Upper lobe of right lung (tissue), 1 donor: ENCODE results near the gene WDR27. TPM values are rescaled to one million over a fixed set of nuclear protein-coding genes. Genes with fewer than 3 reads are reported as not detected.
"Not testable (repeated sequence)": the region's sequence is repeated elsewhere in the genome, so short reads cannot be mapped to it uniquely, and the experiment has no call there.

Experiments
- ATAC-seq: fragments of 200-7000 bp; cut with Tn5 transposase; one replicate; pipeline ENCODE4 v1.9.1; 2020; ENCODE audit warnings: mild to moderate bottlenecking, moderate library complexity
- DNase-seq: peaks from one replicate; pipeline ENCODE4 v3.0.0-alpha.2; 2020
- H3K27ac ChIP-seq: fragments of 200-600 bp; one replicate; pipeline ENCODE4 v1.8.0; 2022
- H3K27me3 ChIP-seq: fragments of 200-600 bp; one replicate; pipeline ENCODE4 v1.8.0; 2022; ENCODE audit warnings: mild to moderate bottlenecking
- H3K36me3 ChIP-seq: fragments of 200-600 bp; one replicate; pipeline ENCODE4 v1.8.0; 2022
- H3K4me1 ChIP-seq: fragments of 200-600 bp; one replicate; pipeline ENCODE4 v1.8.0; 2022
- H3K4me3 ChIP-seq: fragments of 200-600 bp; one replicate; pipeline ENCODE4 v1.8.0; 2022; ENCODE audit warnings: mild to moderate bottlenecking
- H3K9me3 ChIP-seq: fragments of 200-600 bp; one replicate; pipeline ENCODE4 v1.8.0; 2022
- intact Hi-C: fragments of 100-400 bp; cut with DNase I; formaldehyde crosslinking; loops from one replicate; pipeline ENCODE4 v1.11.0; 2022
- total RNA-seq: library from RNA; stranded (reverse); fragmentation: NEBNext Ultra II Directional; extraction: Animal tissue kit (Norgen Biotek cat#: 25700); gene quantifications from one replicate; pipeline ENCODE4 v1.2.1, GENCODE V29; 2021
- TF ChIP-seq, protein P1 (sequence below): fragments of 200-600 bp; IDR thresholded peaks from one replicate; pipeline ENCODE4 v1.8.0; 2022; ENCODE audit warnings: antibody characterized with exemption
- donor health status: DM: no; HTN: yes; CAD: no; lungs with severe emphysema.

The WDR27 gene
- total RNA-seq, 1 donor from 2014 or later, result 39.0 TPM

DNA sequence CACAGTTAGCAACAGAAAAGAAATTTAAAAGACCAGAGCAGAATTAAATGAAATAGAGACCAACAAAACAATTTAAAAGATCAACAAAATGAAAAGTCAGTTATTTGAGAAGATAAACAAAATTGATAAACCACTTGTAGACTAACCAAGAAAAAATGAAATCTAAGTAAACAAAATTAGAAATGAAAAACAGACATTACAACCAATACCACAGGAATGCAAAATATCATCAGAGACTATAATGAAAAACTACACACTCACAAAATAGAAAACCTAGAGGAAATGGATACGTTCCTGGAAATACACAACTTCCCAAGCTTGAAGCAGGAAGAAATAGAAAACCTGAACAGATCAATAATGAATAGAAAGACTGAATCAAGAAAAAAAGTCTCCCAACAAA is 97.8 kb downstream of the WDR27 start:
- Histone ChIP-seq H3K4me1 (no peaks in the 10 kb centered on the region), H3K36me3 (no peaks in the 10 kb centered on the region), H3K4me3 (no peak overlapping the region), H3K27me3 (no peaks in the 10 kb centered on the region), H3K27ac (no peak overlapping the region), H3K9me3 (no peaks in the 10 kb centered on the region)
- DNase-seq (no peak), ATAC-seq (no peak)
- TF ChIP-seq, protein P1, sequence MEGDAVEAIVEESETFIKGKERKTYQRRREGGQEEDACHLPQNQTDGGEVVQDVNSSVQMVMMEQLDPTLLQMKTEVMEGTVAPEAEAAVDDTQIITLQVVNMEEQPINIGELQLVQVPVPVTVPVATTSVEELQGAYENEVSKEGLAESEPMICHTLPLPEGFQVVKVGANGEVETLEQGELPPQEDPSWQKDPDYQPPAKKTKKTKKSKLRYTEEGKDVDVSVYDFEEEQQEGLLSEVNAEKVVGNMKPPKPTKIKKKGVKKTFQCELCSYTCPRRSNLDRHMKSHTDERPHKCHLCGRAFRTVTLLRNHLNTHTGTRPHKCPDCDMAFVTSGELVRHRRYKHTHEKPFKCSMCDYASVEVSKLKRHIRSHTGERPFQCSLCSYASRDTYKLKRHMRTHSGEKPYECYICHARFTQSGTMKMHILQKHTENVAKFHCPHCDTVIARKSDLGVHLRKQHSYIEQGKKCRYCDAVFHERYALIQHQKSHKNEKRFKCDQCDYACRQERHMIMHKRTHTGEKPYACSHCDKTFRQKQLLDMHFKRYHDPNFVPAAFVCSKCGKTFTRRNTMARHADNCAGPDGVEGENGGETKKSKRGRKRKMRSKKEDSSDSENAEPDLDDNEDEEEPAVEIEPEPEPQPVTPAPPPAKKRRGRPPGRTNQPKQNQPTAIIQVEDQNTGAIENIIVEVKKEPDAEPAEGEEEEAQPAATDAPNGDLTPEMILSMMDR, result no peak
- intact Hi-C loops, result no loop called here

DNA sequence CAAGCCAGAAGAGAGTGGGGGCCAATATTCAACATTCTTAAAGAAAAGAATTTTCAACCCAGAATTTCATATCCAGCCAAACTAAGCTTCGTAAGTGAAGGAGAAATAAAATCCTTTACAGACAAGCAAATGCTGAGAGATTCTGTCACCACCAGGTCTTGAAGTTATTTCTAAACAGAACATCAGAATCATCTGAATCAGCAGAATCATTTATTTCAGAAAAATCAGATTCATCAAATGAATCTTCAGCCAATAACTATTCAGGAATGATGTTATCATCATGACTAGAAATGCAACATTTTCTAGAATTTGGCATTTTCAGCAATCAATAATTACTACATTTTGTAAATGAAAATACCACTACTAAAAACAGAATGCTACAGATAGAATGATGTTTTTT is 100.7 kb downstream of the WDR27 start:
- H3K27ac ChIP-seq, H3K9me3 ChIP-seq, H3K4me1 ChIP-seq, H3K4me3 ChIP-seq, H3K27me3 ChIP-seq, intact Hi-C loops, ATAC-seq, H3K36me3 ChIP-seq, DNase-seq: not testable (repeated sequence)

DNA sequence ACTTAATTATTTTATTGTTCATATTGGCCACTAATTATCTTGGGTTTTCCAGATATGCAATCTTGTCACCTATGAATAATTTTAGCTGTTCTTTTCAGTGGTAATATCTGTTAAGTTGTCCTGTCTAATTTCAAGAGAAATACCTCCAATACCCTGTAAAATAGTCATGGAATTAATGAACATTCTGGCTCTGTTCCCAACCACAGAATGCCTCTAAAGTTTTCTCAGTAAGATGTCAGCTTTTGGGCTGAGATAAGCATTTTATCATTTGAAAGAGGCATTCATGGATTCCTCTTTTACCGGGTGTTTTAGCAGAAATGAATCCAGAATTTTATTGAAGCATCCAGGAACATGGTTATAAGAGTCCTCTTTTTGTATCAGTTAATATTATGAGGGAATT is 109.3 kb downstream of the WDR27 start:
- DNase-seq (no peak), ATAC-seq (no peak)
- H3K4me3 ChIP-seq, result no peak overlapping the region
- no peaks in the 10 kb centered on the region for H3K27me3 ChIP-seq
- H3K36me3 ChIP-seq, result no peaks in the 10 kb centered on the region
- H3K27ac ChIP-seq, result no peak overlapping the region
- H3K4me1 ChIP-seq, result peaks cover 10% of the 10 kb centered on the region
- H3K9me3 ChIP-seq, result no peaks in the 10 kb centered on the region
- intact Hi-C loops, result no loop called here
- TF ChIP-seq, protein P1, result no peak

DNA sequence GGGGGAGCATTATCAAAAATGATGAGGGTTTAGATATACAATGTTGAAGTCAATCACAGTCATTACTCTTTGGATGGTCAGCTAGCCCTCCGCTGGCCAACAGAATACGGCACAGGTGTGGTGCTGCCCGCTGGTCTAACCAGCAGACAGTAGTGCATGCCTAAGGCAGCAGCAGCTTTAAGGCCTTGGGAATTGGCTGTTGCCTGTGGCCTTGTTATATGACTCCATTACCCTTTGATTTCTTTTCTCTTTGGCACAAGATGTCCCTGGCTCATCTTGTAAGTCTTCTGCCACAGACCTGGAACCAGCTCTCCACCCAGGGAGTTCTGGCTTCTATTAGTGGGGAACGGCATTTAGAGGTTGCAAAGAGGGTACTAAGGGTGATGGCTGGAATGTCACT is 110.2 kb downstream of the WDR27 start:
- TF ChIP-seq, protein P1, result no peak
- intact Hi-C loops, result no loop called here
- Histone ChIP-seq H3K9me3 (no peaks in the 10 kb centered on the region), H3K27ac (no peak overlapping the region), H3K27me3 (no peaks in the 10 kb centered on the region), H3K36me3 (no peaks in the 10 kb centered on the region), H3K4me1 (peaks cover 10% of the 10 kb centered on the region), H3K4me3 (no peak overlapping the region)
- no peak for DNase-seq
- no peak for ATAC-seq

DNA sequence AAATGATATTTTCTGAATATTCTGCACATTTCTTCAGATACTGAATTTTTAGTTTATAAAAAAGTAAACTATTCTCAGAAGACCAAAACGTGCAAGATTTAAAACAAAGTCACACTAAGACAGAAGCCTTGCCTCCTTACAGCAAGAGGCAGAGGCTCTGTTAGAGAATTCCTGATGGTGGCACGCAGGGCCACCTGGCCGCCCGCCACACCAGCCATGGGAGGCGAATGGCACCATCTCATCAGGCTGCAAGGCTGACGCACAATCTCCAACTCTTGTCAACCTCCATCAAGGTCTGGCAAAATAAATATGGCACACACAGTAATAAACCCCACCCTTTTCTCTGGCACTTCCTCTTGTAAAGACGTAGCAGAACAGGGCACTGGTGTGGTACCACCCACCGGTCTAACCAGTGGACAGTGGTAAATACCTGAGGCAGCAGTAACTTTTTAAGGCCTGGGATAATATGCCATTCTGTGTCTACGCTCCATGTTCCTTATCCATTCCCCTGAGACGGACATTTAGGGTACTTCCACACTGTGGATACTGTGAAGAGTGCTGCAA is 111.4 kb downstream of the WDR27 start:
- intact Hi-C loops, result no loop called here
- Histone ChIP-seq H3K36me3 (no peaks in the 10 kb centered on the region), H3K4me3 (no peak overlapping the region), H3K27me3 (no peaks in the 10 kb centered on the region), H3K9me3 (no peaks in the 10 kb centered on the region), H3K4me1 (peaks cover 10% of the 10 kb centered on the region), H3K27ac (peak overlapping the region; percentile 37)
- ATAC-seq (no peak), DNase-seq (no peak)
- TF ChIP-seq, protein P1, result no peak

DNA sequence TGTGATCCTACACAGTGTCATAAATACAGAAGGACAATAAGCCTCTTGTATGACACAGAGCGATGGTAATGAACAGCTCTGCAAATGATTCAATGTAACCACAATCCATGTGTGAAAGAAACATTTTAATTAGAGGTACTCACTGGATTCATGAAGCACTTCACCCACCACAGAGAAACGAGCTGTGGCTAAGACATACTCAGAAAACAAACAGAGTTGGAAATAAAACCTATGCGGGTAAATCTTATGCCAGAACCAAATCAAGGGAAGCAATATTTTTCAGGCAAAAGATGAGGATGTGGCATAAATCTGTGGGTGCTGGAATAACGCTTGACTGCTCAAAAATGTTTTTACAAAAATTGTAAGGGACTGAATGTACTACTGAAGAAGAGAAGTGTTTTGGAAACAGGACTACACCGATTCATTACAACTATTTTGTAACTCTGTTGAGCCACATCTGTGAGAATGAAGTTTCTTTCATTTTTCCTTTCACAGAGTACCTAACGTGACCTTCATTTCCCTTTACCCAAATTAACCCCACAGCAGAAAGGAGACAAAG is 112.1 kb downstream of the WDR27 start:
- Histone ChIP-seq H3K4me1 (peaks cover 10% of the 10 kb centered on the region), H3K27me3 (no peaks in the 10 kb centered on the region), H3K4me3 (no peak overlapping the region), H3K27ac (peak overlapping the region; percentile 37), H3K9me3 (no peaks in the 10 kb centered on the region), H3K36me3 (no peaks in the 10 kb centered on the region)
- ATAC-seq (no peak), DNase-seq (no peak)
- TF ChIP-seq, protein P1, result no peak
- intact Hi-C loops, result no loop called here
